ENCODE results near the gene SUSD6.

DNA sequence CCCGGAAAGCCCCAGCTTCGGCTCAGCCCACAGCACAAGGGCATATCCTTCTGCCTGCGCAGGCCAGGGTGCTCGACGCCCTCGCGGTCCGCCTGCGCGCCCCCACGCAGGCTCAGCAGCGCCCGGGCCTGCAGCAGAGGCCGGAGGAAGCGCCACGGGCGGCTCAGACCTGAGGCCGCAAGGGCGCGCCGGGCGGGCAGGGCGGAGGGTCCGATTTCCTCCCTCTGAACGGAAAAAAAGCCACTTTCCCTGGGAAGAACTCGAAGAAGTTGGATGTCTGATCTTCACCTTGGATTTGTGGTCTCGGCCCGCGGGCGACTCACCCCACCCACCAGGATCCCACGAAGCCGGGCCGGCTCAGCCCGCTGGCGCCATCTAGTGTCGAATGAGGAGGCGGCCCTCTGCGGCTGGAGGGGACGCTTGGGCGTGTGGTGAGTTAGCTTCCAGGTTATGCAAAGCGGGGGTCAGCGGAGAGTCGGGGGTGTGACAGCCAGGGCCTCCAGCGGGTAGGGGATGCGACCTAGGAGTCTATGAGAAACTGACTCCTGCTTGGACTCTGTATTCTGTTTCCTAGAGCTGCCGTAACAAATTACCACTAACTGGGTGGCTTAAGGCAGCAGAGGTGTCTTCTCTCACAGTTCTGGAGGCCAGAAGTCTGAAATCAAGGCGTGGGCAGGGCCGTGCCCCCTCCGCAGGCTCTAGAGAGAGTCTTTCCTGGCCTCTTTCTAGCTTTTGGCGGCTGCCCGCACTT, 115.5 kb downstream of the SUSD6 start:
- peak; percentile 99 for TF ChIP-seq CTCF (IDR thresholded peaks at IDR 0.05)
- no peak for TF ChIP-seq EZH2 (IDR thresholded peaks at IDR 0.05; ENCODE audit: borderline replicate concordance, insufficient read depth, low read depth, low read length, poor library complexity, severe bottlenecking)

Measured in B cell (primary cell).